ENCODE data around the gene GABRA5.
A peak's percentile ranks its signal among the peaks of the same experiment; 100 is the strongest.

Gene GABRA5

DNA sequence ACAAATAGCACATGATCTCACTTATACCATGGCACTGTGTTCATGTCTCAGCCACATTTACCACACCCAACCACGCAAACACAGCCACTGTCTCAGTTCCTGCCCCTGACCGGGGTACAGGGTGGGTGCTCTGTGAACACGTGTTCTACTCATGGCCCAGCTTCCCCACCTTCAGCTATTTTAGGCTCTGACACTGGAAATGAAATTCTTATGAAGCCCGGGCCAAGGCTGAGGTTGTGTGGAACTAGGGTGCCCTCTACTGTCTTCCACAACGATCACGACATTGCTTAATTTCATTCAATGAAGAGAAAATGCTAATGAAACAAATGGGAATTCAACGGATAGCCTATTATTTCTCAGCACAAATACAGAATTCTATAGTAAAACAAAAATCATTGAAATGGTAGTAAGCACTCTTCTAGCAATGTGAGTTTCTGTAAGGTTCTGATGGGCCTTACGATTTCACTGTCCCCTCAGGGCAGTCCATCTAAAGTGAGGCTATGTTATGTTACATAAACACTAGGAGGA is 2.1 kb upstream of the GABRA5 start:
- Histone ChIP-seq H3K4me3 (ENCODE audit: low read length) (no peak overlapping the region), H3K27me3 (ENCODE audit: low read depth, low read length) (no peaks in the 10 kb centered on the region), H3K36me3 (replicated peaks; ENCODE audit: low read depth, low read length) (no peaks in the 10 kb centered on the region), H3K4me1 (ENCODE audit: low read length) (no peaks in the 10 kb centered on the region), H3K27ac (ENCODE audit: low read length) (no peak overlapping the region), H2AFZ (ENCODE audit: low read depth, low read length) (no peak overlapping the region), H3K9me3 (ENCODE audit: insufficient read depth, low read length) (no peaks in the 10 kb centered on the region), H3K4me2 (ENCODE audit: low read length) (no peak overlapping the region), H4K20me1 (ENCODE audit: insufficient read depth, low read length) (no peaks in the 10 kb centered on the region), H3K79me2 (ENCODE audit: low read length) (no peaks in the 10 kb centered on the region), H3K9ac (ENCODE audit: low read length) (no peak overlapping the region)
- TF ChIP-seq, protein P1, sequence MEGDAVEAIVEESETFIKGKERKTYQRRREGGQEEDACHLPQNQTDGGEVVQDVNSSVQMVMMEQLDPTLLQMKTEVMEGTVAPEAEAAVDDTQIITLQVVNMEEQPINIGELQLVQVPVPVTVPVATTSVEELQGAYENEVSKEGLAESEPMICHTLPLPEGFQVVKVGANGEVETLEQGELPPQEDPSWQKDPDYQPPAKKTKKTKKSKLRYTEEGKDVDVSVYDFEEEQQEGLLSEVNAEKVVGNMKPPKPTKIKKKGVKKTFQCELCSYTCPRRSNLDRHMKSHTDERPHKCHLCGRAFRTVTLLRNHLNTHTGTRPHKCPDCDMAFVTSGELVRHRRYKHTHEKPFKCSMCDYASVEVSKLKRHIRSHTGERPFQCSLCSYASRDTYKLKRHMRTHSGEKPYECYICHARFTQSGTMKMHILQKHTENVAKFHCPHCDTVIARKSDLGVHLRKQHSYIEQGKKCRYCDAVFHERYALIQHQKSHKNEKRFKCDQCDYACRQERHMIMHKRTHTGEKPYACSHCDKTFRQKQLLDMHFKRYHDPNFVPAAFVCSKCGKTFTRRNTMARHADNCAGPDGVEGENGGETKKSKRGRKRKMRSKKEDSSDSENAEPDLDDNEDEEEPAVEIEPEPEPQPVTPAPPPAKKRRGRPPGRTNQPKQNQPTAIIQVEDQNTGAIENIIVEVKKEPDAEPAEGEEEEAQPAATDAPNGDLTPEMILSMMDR (IDR thresholded peaks at IDR 0.05; ENCODE audit: low read depth, low read length): peak; percentile 63
- TF ChIP-seq EZH2phosphoT487 (IDR thresholded peaks at IDR 0.05; ENCODE audit: low read depth): no peak

DNA sequence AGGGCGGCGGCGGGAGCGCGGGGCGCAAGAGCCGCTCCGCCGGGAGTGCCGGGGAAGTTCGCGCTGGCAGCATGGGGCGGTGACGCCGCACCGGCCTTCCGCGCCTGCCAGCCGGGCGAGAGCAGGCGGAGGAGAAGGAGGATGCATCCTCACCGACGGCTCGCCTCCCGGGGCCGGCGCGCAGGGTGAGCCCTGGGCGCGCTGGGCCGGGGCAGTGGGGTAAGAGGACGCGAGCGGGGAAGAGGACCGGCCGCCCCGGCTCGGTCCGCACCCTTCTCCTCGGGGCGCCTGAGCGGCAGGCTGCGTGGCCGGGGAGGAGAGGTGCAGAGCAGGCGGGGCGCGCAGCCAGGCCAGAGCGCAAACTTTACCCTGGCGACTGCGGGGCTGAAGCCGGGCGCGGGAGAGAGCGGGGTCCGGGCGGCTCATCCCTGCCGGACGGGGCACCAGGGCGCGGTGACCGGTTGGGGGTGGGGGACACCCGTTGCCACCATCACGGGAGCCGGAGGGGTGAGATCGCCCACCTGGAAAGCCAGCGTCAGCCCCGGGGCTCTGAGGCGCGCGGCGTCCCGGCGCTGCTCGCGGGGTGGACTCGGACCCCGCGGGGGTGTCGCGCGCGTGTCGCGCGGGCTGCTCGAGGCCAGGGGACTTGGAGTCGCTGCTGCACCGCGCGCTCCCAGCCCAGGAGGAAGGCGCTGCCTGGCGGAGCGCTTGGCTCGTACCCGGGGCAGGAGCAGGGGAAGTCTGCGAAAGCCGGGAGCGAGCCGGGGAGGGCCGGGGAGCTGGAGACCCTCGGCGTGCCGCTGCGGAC is 542 bp downstream of the GABRA5 start:
- TF ChIP-seq, protein P1 (IDR thresholded peaks at IDR 0.05; ENCODE audit: low read depth, low read length): no peak
- TF ChIP-seq EZH2phosphoT487 (IDR thresholded peaks at IDR 0.05; ENCODE audit: low read depth): no peak
- no peaks in the 10 kb centered on the region for H3K27me3 ChIP-seq (ENCODE audit: low read depth, low read length)
- no peak overlapping the region for H2AFZ ChIP-seq (ENCODE audit: low read depth, low read length)
- H3K79me2 ChIP-seq (ENCODE audit: low read length): no peaks in the 10 kb centered on the region
- no peaks in the 10 kb centered on the region for H3K9me3 ChIP-seq (ENCODE audit: insufficient read depth, low read length)
- H3K9ac ChIP-seq (ENCODE audit: low read length): no peak overlapping the region
- no peak overlapping the region for H3K4me3 ChIP-seq (ENCODE audit: low read length)
- H3K4me2 ChIP-seq (ENCODE audit: low read length): no peak overlapping the region
- no peak overlapping the region for H3K27ac ChIP-seq (ENCODE audit: low read length)
- no peaks in the 10 kb centered on the region for H3K36me3 ChIP-seq (replicated peaks; ENCODE audit: low read depth, low read length)
- no peaks in the 10 kb centered on the region for H4K20me1 ChIP-seq (ENCODE audit: insufficient read depth, low read length)
- H3K4me1 ChIP-seq (ENCODE audit: low read length): no peaks in the 10 kb centered on the region

DNA sequence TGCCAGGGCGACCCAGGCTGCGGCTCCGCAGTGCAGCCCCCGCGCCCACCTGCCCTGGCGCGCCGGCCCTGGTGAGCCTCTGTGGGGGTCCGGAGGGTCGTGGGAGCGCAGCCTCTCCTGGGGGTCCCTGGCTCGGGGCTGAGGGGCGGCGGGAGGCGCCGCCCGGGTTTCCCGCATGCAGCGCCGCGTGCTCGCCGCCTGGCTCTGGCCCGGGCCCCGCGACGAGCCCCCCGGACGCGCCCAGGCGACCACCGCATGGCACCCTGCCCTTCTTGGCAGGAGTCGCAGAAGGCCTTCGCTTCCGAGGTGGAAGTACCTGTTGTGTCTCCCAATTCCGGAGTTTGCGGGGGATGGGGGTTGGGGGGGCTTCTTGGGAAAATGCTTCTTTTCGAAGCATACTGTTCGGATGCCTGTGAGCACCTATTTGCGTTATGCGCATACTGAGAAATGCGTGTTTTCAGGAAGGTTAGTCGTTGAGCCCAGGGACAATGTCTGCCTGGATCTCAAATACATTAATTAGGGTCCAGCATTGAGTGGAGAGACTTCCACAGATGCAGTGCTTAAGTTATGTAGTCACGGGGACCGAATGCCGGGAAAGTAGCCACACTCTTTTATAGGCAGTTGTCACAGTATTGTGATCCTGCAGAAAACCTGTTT is 1.3 kb downstream of the GABRA5 start:
- no peaks in the 10 kb centered on the region for H3K36me3 ChIP-seq (replicated peaks; ENCODE audit: low read depth, low read length)
- H3K4me1 ChIP-seq (ENCODE audit: low read length): no peaks in the 10 kb centered on the region
- H3K27me3 ChIP-seq (ENCODE audit: low read depth, low read length): no peaks in the 10 kb centered on the region
- H2AFZ ChIP-seq (ENCODE audit: low read depth, low read length): no peak overlapping the region
- H3K9ac ChIP-seq (ENCODE audit: low read length): no peak overlapping the region
- H3K4me2 ChIP-seq (ENCODE audit: low read length): no peak overlapping the region
- no peak overlapping the region for H3K4me3 ChIP-seq (ENCODE audit: low read length)
- TF ChIP-seq, protein P1 (IDR thresholded peaks at IDR 0.05; ENCODE audit: low read depth, low read length): no peak
- TF ChIP-seq EZH2phosphoT487 (IDR thresholded peaks at IDR 0.05; ENCODE audit: low read depth): no peak
- no peak overlapping the region for H3K27ac ChIP-seq (ENCODE audit: low read length)
- H4K20me1 ChIP-seq (ENCODE audit: insufficient read depth, low read length): no peaks in the 10 kb centered on the region
- H3K79me2 ChIP-seq (ENCODE audit: low read length): no peaks in the 10 kb centered on the region
- no peaks in the 10 kb centered on the region for H3K9me3 ChIP-seq (ENCODE audit: insufficient read depth, low read length)

DNA sequence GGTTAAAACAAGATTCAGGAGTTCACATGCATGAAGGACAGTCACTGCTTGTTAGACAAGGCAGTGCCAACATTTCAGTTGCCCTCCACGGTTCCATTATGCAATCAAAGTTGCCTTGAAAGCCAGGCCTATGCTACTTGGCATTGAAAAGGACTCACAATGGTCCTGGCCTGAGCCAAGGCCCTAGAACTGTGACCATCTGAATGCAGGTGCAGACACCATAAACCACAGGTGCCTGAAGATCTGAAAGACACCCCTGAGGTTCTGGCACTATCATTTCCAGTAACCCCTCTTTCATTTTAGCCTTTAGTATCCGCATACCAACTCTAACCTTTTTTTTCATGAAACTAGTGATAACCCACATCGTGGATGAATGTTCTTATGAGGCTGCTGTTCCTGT is 2.8 kb downstream of the GABRA5 start:
- no peaks in the 10 kb centered on the region for H4K20me1 ChIP-seq (ENCODE audit: insufficient read depth, low read length)
- no peaks in the 10 kb centered on the region for H3K9me3 ChIP-seq (ENCODE audit: insufficient read depth, low read length)
- H3K36me3 ChIP-seq (replicated peaks; ENCODE audit: low read depth, low read length): no peaks in the 10 kb centered on the region
- no peaks in the 10 kb centered on the region for H3K79me2 ChIP-seq (ENCODE audit: low read length)
- no peak overlapping the region for H3K9ac ChIP-seq (ENCODE audit: low read length)
- H3K27ac ChIP-seq (ENCODE audit: low read length): no peak overlapping the region
- no peak overlapping the region for H2AFZ ChIP-seq (ENCODE audit: low read depth, low read length)
- no peaks in the 10 kb centered on the region for H3K4me1 ChIP-seq (ENCODE audit: low read length)
- TF ChIP-seq, protein P1 (IDR thresholded peaks at IDR 0.05; ENCODE audit: low read depth, low read length): no peak
- no peak for TF ChIP-seq EZH2phosphoT487 (IDR thresholded peaks at IDR 0.05; ENCODE audit: low read depth)
- no peaks in the 10 kb centered on the region for H3K27me3 ChIP-seq (ENCODE audit: low read depth, low read length)
- H3K4me2 ChIP-seq (ENCODE audit: low read length): no peak overlapping the region
- H3K4me3 ChIP-seq (ENCODE audit: low read length): no peak overlapping the region

Measured in OCI-LY3 (cell line).